CD4-positive, alpha-beta T cell (primary cell): ENCODE data around the gene VNN1. TPM values are rescaled to one million over a fixed set of nuclear protein-coding genes. Genes with fewer than 3 reads are reported as not detected.

Experiments used
- ATAC-seq: fragments of 200-7000 bp; cut with Tn5 transposase; one replicate; pipeline ENCODE4 v1.10.0; 2022; ENCODE audit warnings: mild to moderate bottlenecking; ENCODE audit not compliant: poor library complexity
- CTCF ChIA-PET: fragments of 350-600 bp; sonication (Branson Sonifier 250); formaldehyde crosslinking; loops from one replicate; lab custom pipeline; 2021; ENCODE audit warnings: antibody characterized with exemption, inconsistent platforms; lab: Charles Lee
- POLR2A ChIA-PET: fragments of 350-600 bp; sonication (Branson Sonifier 250); formaldehyde crosslinking; loops from one replicate; lab custom pipeline; 2021; ENCODE audit warnings: antibody characterized with exemption, inconsistent platforms; lab: Charles Lee
- DNase-seq, 14 experiments: peaks; one replicate each; pipeline ENCODE4 v3.0.0-alpha.2; 2013 to 2020; ENCODE audit warnings: mixed read lengths in 2 of 14
- H3K27ac ChIP-seq, 2 donors: one replicate each; pipeline versions ENCODE4 v1.5.1 to v1.7.0; 2013; ENCODE audit warnings: low read length in 2 of 2, low read depth in 1 of 2, mild to moderate bottlenecking in 1 of 2
- H3K27me3 ChIP-seq, 2 experiments: 1 replicate in 1 of 2; 2 replicates in 1 of 2; pipeline versions ENCODE4 v1.6.1 to v1.7.0; 2013; ENCODE audit warnings: low read length in 2 of 2, control low read depth in 1 of 2, mild to moderate bottlenecking in 1 of 2, moderate library complexity in 1 of 2; ENCODE audit not compliant: insufficient read depth in 2 of 2, control insufficient read depth in 1 of 2
- H3K36me3 ChIP-seq: one replicate; pipeline ENCODE4 v1.6.1; 2013; ENCODE audit warnings: low read length, control low read depth; ENCODE audit not compliant: insufficient read depth
- H3K4me1 ChIP-seq: one replicate; pipeline ENCODE4 v1.6.1; 2013; ENCODE audit warnings: low read length, control low read depth; ENCODE audit not compliant: insufficient read depth
- H3K4me3 ChIP-seq: one replicate; pipeline ENCODE4 v1.5.1; 2013; ENCODE audit warnings: mild to moderate bottlenecking, low read length, moderate library complexity
- H3K9me3 ChIP-seq, 2 experiments: 1 replicate in 1 of 2; 2 replicates in 1 of 2; pipeline versions ENCODE4 v1.6.1 to v1.7.0; 2013; ENCODE audit warnings: low read length in 2 of 2, mild to moderate bottlenecking in 2 of 2, control low read depth in 1 of 2, moderate library complexity in 1 of 2; ENCODE audit not compliant: control insufficient read depth in 1 of 2, insufficient read depth in 1 of 2
- H3K27ac Mint-ChIP-seq: one replicate; pipeline ENCODE4 v1.8.0; 2020; ENCODE audit warnings: mixed read lengths
- H3K27me3 Mint-ChIP-seq: one replicate; pipeline ENCODE4 v1.8.0; 2021; ENCODE audit warnings: mixed read lengths
- H3K36me3 Mint-ChIP-seq: one replicate; pipeline ENCODE4 v1.8.0; 2021; ENCODE audit warnings: low read depth, mixed read lengths
- H3K4me1 Mint-ChIP-seq: one replicate; pipeline ENCODE4 v1.8.0; 2021; ENCODE audit warnings: low read depth, mixed read lengths
- H3K4me3 Mint-ChIP-seq: one replicate; pipeline ENCODE4 v1.8.0; 2020; ENCODE audit warnings: mild to moderate bottlenecking, mixed read lengths
- H3K9me3 Mint-ChIP-seq: one replicate; pipeline ENCODE4 v1.8.0; 2020; ENCODE audit warnings: mixed read lengths
- CTCF ChIP-seq: fragments of 200-600 bp; IDR thresholded peaks from one replicate; pipeline ENCODE4 v1.8.0; 2022; ENCODE audit warnings: antibody characterized with exemption, mild to moderate bottlenecking
- intact Hi-C, 2 experiments: fragments of 100-400 bp; cut with DNase I in 1 of 2; cut with micrococcal nuclease in 1 of 2; formaldehyde crosslinking; loops; one replicate each; pipeline versions ENCODE4 v1.15.1 to v1.9.0; 2023 to 2025; cut with DNase I, micrococcal nuclease
- total RNA-seq, 174 experiments: library from RNA in 2 of 174; stranded (reverse) in 2 of 174; gene quantifications; one replicate each; pipeline ENCODE4 v1.2.3 and lab custom pipeline; 2021 to 2026

The VNN1 gene
- total RNA-seq, 2 experiments from 2014 or later, result not detected

- Histone ChIP-seq H3K27ac (no peak overlapping the region), H3K27me3 (no peaks in the 10 kb centered on the region), H3K4me3 (no peak overlapping the region), H3K36me3 (peaks cover 2% of the 10 kb centered on the region), H3K4me1 (peaks cover 12% of the 10 kb centered on the region), H3K9me3 (no peaks in the 10 kb centered on the region)
- CTCF ChIA-PET, result no interaction called here
- intact Hi-C loops, result no loop called here
- H3K4me1 Mint-ChIP-seq, result peaks cover 36% of the 10 kb centered on the region
- no peaks in the 10 kb centered on the region for H3K27me3 Mint-ChIP-seq
- no peak for DNase-seq
- peaks cover 39% of the 10 kb centered on the region for H3K36me3 Mint-ChIP-seq
- TF ChIP-seq CTCF, result no peak
- POLR2A ChIA-PET, result no interaction called here
- H3K9me3 Mint-ChIP-seq, result no peaks in the 10 kb centered on the region
- H3K4me3 Mint-ChIP-seq, result no peak overlapping the region
- H3K27ac Mint-ChIP-seq, result no peak overlapping the region
- ATAC-seq, result no peak
Measured at GRCh38 chr6:132758689-132759088, 44.8 kb upstream of the VNN1 start.

DNA sequence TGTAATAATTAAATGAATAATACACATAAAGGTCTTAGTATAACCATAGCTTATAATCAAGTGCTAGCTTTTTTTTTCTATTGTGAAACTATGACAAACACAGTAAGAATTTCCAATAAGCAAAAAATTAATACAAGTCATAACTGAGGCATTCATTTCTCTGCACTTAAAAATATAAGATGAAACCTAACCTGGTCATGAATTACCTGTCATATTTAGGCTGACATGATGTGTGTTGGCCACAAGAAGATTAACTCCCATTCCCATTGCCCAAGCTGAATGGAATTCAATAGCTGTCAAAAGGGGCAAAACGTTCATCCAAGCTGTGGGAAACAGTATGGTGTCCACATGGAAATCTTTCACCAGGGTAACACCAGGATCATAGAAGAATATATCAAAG, 38.4 kb upstream of the VNN1 start:
- no peaks in the 10 kb centered on the region for H3K27me3 Mint-ChIP-seq
- ATAC-seq, result no peak
- H3K27me3 ChIP-seq, result no peaks in the 10 kb centered on the region
- intact Hi-C loops, result no loop called here
- H3K36me3 Mint-ChIP-seq, result peaks cover 80% of the 10 kb centered on the region
- no peaks in the 10 kb centered on the region for H3K9me3 ChIP-seq
- peaks cover 15% of the 10 kb centered on the region for H3K36me3 ChIP-seq
- H3K4me3 Mint-ChIP-seq, result no peak overlapping the region
- POLR2A ChIA-PET, result interaction anchor here (0.6 kb wide), 1 partner anchor 41 kb away, joined by 3 read pairs; no protein-coding TSS in a partner anchor
- DNase-seq, result no peak
- H3K4me1 Mint-ChIP-seq, result peaks cover 15% of the 10 kb centered on the region
- no peak overlapping the region for H3K4me3 ChIP-seq
- H3K27ac ChIP-seq, result no peak overlapping the region
- no peaks in the 10 kb centered on the region for H3K9me3 Mint-ChIP-seq
- CTCF ChIA-PET, result no interaction called here
- H3K4me1 ChIP-seq, result peaks cover 7% of the 10 kb centered on the region
- H3K27ac Mint-ChIP-seq, result no peak overlapping the region
- no peak for TF ChIP-seq CTCF

- Mint-ChIP-seq H3K4me1 (peaks cover 15% of the 10 kb centered on the region), H3K27ac (no peak overlapping the region), H3K4me3 (no peak overlapping the region), H3K27me3 (no peaks in the 10 kb centered on the region), H3K36me3 (peaks cover 84% of the 10 kb centered on the region), H3K9me3 (no peaks in the 10 kb centered on the region)
- ChIA-PET CTCF (no interaction called here), POLR2A (interaction anchor here (0.6 kb wide), 1 partner anchor 41 kb away, joined by 3 read pairs; no protein-coding TSS in a partner anchor)
- Histone ChIP-seq H3K36me3 (peaks cover 15% of the 10 kb centered on the region), H3K27me3 (no peaks in the 10 kb centered on the region), H3K27ac (no peak overlapping the region), H3K4me1 (peaks cover 7% of the 10 kb centered on the region), H3K4me3 (no peak overlapping the region), H3K9me3 (no peaks in the 10 kb centered on the region)
- ATAC-seq, result no peak
- TF ChIP-seq CTCF, result no peak
- intact Hi-C loops, result no loop called here
- no peak for DNase-seq
Measured at GRCh38 chr6:132751828-132752227, 38.0 kb upstream of the VNN1 start.
